ENCODE measurements around the gene CLMP.
A peak's percentile ranks its signal among the peaks of the same experiment; 100 is the strongest.

Gene CLMP

DNA sequence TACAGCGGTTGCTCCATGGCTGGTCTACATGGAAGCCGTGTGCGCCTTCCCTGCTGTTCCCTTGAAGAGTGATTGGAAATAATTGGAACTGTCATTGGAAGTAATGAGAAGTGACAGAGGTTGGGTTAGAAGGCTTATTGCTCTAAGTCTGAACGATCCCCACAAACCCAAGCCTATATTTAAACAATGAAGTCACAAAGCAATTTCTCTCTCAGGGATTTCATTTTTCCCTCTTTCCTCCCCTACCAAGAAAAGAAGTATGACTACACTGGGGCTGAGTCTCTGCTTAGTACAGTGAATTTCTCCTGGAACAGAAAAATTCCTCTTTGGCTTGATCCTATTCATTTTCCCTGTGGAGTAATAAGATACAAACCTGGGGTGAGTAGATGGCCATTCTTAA, 7.8 kb downstream of the CLMP start:
- DNase-seq (ENCODE audit: insufficient read length) (no peak), FAIRE-seq (no peak)
- TF ChIP-seq POLR2AphosphoS5 (IDR thresholded peaks at IDR 0.05; ENCODE audit: low read depth, low read length) = no peak
- TF ChIP-seq POLR2A (IDR thresholded peaks at IDR 0.05; ENCODE audit: low read depth, low read length) = no peak
- no peak for TF ChIP-seq TAF1 (IDR thresholded peaks at IDR 0.05; ENCODE audit: borderline replicate concordance, low read depth, low read length)

DNA sequence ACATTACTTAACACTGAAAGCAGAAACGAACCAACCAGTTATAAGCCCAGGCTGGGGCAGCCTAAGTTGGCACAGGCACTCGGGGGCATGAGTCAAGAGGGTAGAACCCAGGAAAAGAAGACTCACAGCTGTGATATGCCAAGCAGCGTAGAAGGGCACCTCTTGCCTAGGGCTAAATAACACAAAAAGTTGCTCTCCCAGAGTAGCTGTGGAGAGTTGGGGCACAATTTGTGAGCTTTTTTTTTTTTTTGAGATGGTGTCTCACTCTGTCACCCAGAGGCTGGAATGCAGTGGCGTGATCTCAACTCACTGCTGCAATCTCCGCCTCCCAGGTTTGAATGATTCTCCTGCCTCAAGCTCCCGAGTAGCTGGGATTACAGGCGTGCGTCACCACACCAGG, 8.8 kb downstream of the CLMP start:
- DNase-seq (ENCODE audit: insufficient read length) (no peak), FAIRE-seq (no peak)
- TF ChIP-seq POLR2A (IDR thresholded peaks at IDR 0.05; ENCODE audit: low read depth, low read length) = no peak
- no peak for TF ChIP-seq POLR2AphosphoS5 (IDR thresholded peaks at IDR 0.05; ENCODE audit: low read depth, low read length)
- no peak for TF ChIP-seq TAF1 (IDR thresholded peaks at IDR 0.05; ENCODE audit: borderline replicate concordance, low read depth, low read length)

GRCh38 chr11:123185326-123185725, 9.7 kb downstream of the CLMP start:
- FAIRE-seq = no peak
- DNase-seq (ENCODE audit: insufficient read length) = no peak
- TF ChIP-seq TAF1 (IDR thresholded peaks at IDR 0.05; ENCODE audit: borderline replicate concordance, low read depth, low read length) (no peak), POLR2AphosphoS5 (IDR thresholded peaks at IDR 0.05; ENCODE audit: low read depth, low read length) (no peak), POLR2A (IDR thresholded peaks at IDR 0.05; ENCODE audit: low read depth, low read length) (no peak)

- no peak for DNase-seq (ENCODE audit: insufficient read length)
- peak; percentile 5 for FAIRE-seq
- TF ChIP-seq POLR2AphosphoS5 (IDR thresholded peaks at IDR 0.05; ENCODE audit: low read depth, low read length) = no peak
- no peak for TF ChIP-seq POLR2A (IDR thresholded peaks at IDR 0.05; ENCODE audit: low read depth, low read length)
- no peak for TF ChIP-seq TAF1 (IDR thresholded peaks at IDR 0.05; ENCODE audit: borderline replicate concordance, low read depth, low read length)
These were observed 10.5 kb downstream of the CLMP start for GRCh38 chr11:123184531-123184930.

- DNase-seq (ENCODE audit: insufficient read length) (no peak), FAIRE-seq (peak; percentile 17)
- no peak for TF ChIP-seq TAF1 (IDR thresholded peaks at IDR 0.05; ENCODE audit: borderline replicate concordance, low read depth, low read length)
- TF ChIP-seq POLR2A (IDR thresholded peaks at IDR 0.05; ENCODE audit: low read depth, low read length) = no peak
- TF ChIP-seq POLR2AphosphoS5 (IDR thresholded peaks at IDR 0.05; ENCODE audit: low read depth, low read length) = no peak
These were observed 11.5 kb downstream of the CLMP start for GRCh38 chr11:123183391-123184099.

DNA sequence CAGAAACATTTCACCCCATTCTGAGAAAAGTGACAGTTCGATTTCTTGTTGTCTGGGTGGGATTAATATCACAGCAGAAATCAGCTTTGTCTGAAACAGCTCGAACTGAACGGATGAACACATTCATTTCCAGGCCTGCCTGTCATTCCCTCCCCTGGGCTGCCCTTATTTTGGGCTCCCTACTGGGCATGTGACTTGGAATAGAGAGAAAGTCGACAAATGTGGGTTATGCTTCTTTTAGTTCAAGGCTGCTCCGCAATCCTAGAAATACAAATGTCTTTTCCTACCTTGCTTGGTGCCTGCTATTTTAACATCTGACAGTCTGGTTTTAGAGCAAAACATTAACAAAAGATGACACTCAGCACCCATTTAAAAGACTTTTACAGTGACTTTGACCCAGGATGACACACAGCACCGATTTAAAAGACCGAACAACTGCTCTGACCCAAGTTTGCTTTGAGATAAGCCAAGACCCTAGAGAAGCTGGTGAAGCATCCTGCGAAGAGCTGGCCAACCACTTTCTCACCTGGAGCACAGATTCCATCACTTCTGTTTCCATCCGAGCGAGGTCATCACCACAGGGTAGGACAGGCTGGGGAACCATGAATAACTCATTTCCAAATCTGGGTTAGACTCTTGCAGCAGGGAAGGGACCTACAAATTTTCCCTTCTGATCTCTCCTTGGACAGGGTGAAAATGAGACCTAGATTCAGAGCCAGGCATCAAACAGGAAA, 13.1 kb downstream of the CLMP start:
- no peak for DNase-seq (ENCODE audit: insufficient read length)
- TF ChIP-seq POLR2AphosphoS5 (IDR thresholded peaks at IDR 0.05; ENCODE audit: low read depth, low read length) = no peak
- TF ChIP-seq TAF1 (IDR thresholded peaks at IDR 0.05; ENCODE audit: borderline replicate concordance, low read depth, low read length) = no peak
- no peak for TF ChIP-seq POLR2A (IDR thresholded peaks at IDR 0.05; ENCODE audit: low read depth, low read length)
- no peak for FAIRE-seq

DNA sequence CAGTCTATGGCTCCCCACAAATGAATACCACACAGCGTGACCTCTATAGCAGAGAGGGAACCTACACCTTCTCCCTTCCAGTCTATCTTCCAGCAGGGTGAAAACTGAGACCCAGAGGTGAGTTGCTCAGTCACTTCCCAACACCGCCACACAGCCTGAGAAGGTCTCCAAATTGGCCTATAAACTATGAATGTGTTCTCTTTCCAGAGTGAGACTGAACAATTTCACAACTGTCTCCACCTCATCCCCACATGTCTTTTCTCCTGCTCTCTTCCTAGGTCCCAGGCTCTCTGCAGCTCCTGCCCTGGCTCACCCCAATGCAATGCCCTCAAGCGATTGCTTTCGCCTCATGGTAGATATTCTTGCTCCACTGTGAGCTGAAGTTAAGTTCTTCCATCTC, 14.0 kb downstream of the CLMP start:
- DNase-seq (ENCODE audit: insufficient read length) (no peak), FAIRE-seq (no peak)
- no peak for TF ChIP-seq TAF1 (IDR thresholded peaks at IDR 0.05; ENCODE audit: borderline replicate concordance, low read depth, low read length)
- TF ChIP-seq POLR2AphosphoS5 (IDR thresholded peaks at IDR 0.05; ENCODE audit: low read depth, low read length) = no peak
- no peak for TF ChIP-seq POLR2A (IDR thresholded peaks at IDR 0.05; ENCODE audit: low read depth, low read length)

DNA sequence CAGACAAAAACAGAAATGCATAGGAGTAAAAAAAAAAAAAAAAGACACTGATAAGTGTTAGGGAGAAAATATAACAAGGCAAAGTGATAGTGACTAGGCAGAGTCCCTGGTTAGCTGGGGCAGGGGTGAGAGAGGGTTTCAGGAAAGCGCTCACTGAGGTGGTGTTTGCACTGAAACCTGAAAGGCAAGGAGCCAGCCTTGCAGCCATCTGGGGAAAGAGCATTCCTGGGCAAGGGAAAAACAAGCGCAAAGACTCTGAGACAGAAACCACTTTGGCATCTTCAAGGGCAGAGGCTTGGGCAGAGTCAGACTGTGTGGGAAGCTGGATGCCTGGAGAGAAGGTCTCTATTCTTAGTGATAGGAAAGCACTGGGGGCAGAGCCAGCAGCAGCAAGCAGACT, 14.5 kb downstream of the CLMP start:
- TF ChIP-seq POLR2A (IDR thresholded peaks at IDR 0.05; ENCODE audit: low read depth, low read length) (no peak), POLR2AphosphoS5 (IDR thresholded peaks at IDR 0.05; ENCODE audit: low read depth, low read length) (no peak), TAF1 (IDR thresholded peaks at IDR 0.05; ENCODE audit: borderline replicate concordance, low read depth, low read length) (no peak)
- FAIRE-seq = no peak
- no peak for DNase-seq (ENCODE audit: insufficient read length)

GRCh38 chr11:123180166-123180565, 14.9 kb downstream of the CLMP start:
- TF ChIP-seq TAF1 (IDR thresholded peaks at IDR 0.05; ENCODE audit: borderline replicate concordance, low read depth, low read length) = no peak
- TF ChIP-seq POLR2AphosphoS5 (IDR thresholded peaks at IDR 0.05; ENCODE audit: low read depth, low read length) = no peak
- TF ChIP-seq POLR2A (IDR thresholded peaks at IDR 0.05; ENCODE audit: low read depth, low read length) = no peak
- FAIRE-seq = no peak
- DNase-seq (ENCODE audit: insufficient read length) = no peak

DNA sequence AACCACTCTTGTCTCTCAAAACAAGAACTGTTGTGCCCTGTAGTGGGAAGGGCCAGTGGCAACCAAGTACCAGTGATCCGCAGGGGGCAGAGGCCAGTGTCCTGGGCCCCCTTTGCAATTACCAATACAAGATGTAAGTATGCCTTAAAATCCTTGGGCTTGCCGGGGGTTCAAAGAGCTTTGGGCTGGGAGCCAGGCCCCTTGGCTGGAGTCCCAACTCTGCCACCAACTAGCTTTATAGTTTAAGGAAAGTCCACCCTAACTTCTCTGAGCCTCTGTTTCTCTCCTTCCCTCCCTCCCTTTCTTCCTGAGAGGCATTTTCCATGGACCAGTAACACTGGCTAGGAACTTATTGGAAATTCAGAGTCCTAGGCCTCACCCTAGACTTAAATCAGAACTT, 15.5 kb downstream of the CLMP start:
- FAIRE-seq = no peak
- TF ChIP-seq TAF1 (IDR thresholded peaks at IDR 0.05; ENCODE audit: borderline replicate concordance, low read depth, low read length) = no peak
- TF ChIP-seq POLR2A (IDR thresholded peaks at IDR 0.05; ENCODE audit: low read depth, low read length) = no peak
- no peak for TF ChIP-seq POLR2AphosphoS5 (IDR thresholded peaks at IDR 0.05; ENCODE audit: low read depth, low read length)
- no peak for DNase-seq (ENCODE audit: insufficient read length)

- FAIRE-seq = no peak
- DNase-seq (ENCODE audit: insufficient read length) = no peak
- TF ChIP-seq TAF1 (IDR thresholded peaks at IDR 0.05; ENCODE audit: borderline replicate concordance, low read depth, low read length) = no peak
- TF ChIP-seq POLR2A (IDR thresholded peaks at IDR 0.05; ENCODE audit: low read depth, low read length) = no peak
- no peak for TF ChIP-seq POLR2AphosphoS5 (IDR thresholded peaks at IDR 0.05; ENCODE audit: low read depth, low read length)
These were observed 16.9 kb downstream of the CLMP start for GRCh38 chr11:123178186-123178585.

GRCh38 chr11:123176785-123177184, 18.3 kb downstream of the CLMP start:
- FAIRE-seq = peak; percentile 81

More at GRCh38 chr11:123176785-123177184, 18.3 kb downstream of the CLMP start:
- TF ChIP-seq TAF1 (IDR thresholded peaks at IDR 0.05; ENCODE audit: borderline replicate concordance, low read depth, low read length) = no peak
- TF ChIP-seq POLR2AphosphoS5 (IDR thresholded peaks at IDR 0.05; ENCODE audit: low read depth, low read length) = no peak
- TF ChIP-seq POLR2A (IDR thresholded peaks at IDR 0.05; ENCODE audit: low read depth, low read length) = no peak
- DNase-seq (ENCODE audit: insufficient read length) = no peak
